K562 (cell line): ENCODE data around the gene IFRD1. TPM values are rescaled to one million over a fixed set of nuclear protein-coding genes. Genes with fewer than 3 reads are reported as not detected.

Experiments
- ATAC-seq: fragments of 200-7000 bp; cut with Tn5 transposase; 3 replicates; pipeline ENCODE4 v1.9.1; 2020; ENCODE audit warnings: moderate library complexity
- BruUV-seq: library from RNA; stranded (reverse); fragments of 400-500 nt; replicated peaks from 2 replicates; lab custom pipeline; 2021; lab: Mats Ljungman, UMichigan
- CTCF ChIA-PET: fragments of 300-600 bp; formaldehyde crosslinking; extraction: SDS; loops from one replicate; lab custom pipeline; 2021; ENCODE audit warnings: low intra/inter-chr PET ratio; lab: Yijun Ruan, JAX
- POLR2A ChIA-PET: fragments of 300-600, 350-650 bp; sonication (Branson Sonifier 250); formaldehyde crosslinking; extraction: SDS; loops from one replicate; lab custom pipeline; 2021; ENCODE audit warnings: antibody characterized with exemption, inconsistent platforms; lab: Yijun Ruan, JAX
- DNase-seq, 4 experiments: peaks; one replicate each; pipeline versions ENCODE4 v3.0.0 to v3.0.0-alpha.2; 2011 to 2018; ENCODE audit warnings: low spot score in 3 of 4, mixed read lengths in 3 of 4; ENCODE audit errors: extremely low read depth in 1 of 4
- FAIRE-seq: peaks from 2 replicates; lab custom pipeline; 2011; peaks lifted over from hg19 to GRCh38; lab: Jason Lieb, UNC
- H2AFZ ChIP-seq: 2 replicates; pipeline ENCODE4 v1.6.0; 2011; ENCODE audit warnings: low read depth, low read length, control low read depth, inconsistent platforms
- H3K27ac ChIP-seq: fragments of 200-600 bp; 3 replicates; pipeline ENCODE4 v1.8.0; 2011; ENCODE audit warnings: low read depth, mild to moderate bottlenecking, control low read depth, inconsistent platforms, low read length, moderate library complexity, mixed read lengths; ENCODE audit errors: extremely low read depth
- H3K27me3 ChIP-seq, 2 experiments: fragments of 300-600 bp in 1 of 2; 2 replicates in 1 of 2; 3 replicates in 1 of 2; pipeline versions ENCODE4 v1.6.0 to v1.8.0; 2011; ENCODE audit warnings: inconsistent platforms in 2 of 2, low read length in 2 of 2, mild to moderate bottlenecking in 1 of 2, mixed read lengths in 1 of 2, moderate library complexity in 1 of 2; ENCODE audit not compliant: control insufficient read depth in 2 of 2, insufficient read depth in 2 of 2
- H3K36me3 ChIP-seq: fragments of 300-600 bp; 3 replicates; pipeline ENCODE4 v1.8.0; 2011; ENCODE audit warnings: mild to moderate bottlenecking, low read length, inconsistent platforms; ENCODE audit not compliant: control insufficient read depth, insufficient read depth
- H3K4me1 ChIP-seq, 2 experiments: fragments of 200-600 bp in 1 of 2; replicated peaks in 1 of 2; 2 replicates in 1 of 2; 3 replicates in 1 of 2; pipeline versions ENCODE4 v1.5.1 to v1.8.0; 2011; ENCODE audit warnings: inconsistent platforms in 2 of 2, low read length in 2 of 2, mild to moderate bottlenecking in 1 of 2, mixed read lengths in 1 of 2, moderate library complexity in 1 of 2; ENCODE audit not compliant: control insufficient read depth in 2 of 2, insufficient read depth in 2 of 2
- H3K4me2 ChIP-seq: 2 replicates; pipeline ENCODE4 v1.6.1; 2011; ENCODE audit warnings: low read length, control low read depth, inconsistent platforms, mixed read lengths; ENCODE audit not compliant: insufficient read depth
- H3K4me3 ChIP-seq: fragments of 200-600 bp; sonication (generic), shearing (Covaris generic); 2 replicates; pipeline ENCODE4 v1.5.1; 2016; ENCODE audit warnings: control low read depth, inconsistent platforms
- H3K79me2 ChIP-seq: fragments of 200-600 bp; 3 replicates; pipeline ENCODE4 v1.8.0; 2011; ENCODE audit warnings: low read length, inconsistent platforms; ENCODE audit not compliant: control insufficient read depth, insufficient read depth
- H3K9ac ChIP-seq, 2 experiments: 2 replicates each; pipeline versions ENCODE4 v1.6.0 to v1.6.1; 2011; ENCODE audit warnings: low read depth in 2 of 2, low read length in 2 of 2, control low read depth in 1 of 2, inconsistent platforms in 1 of 2, mild to moderate bottlenecking in 1 of 2, mixed read lengths in 1 of 2; ENCODE audit not compliant: insufficient read depth in 1 of 2
- H3K9me1 ChIP-seq: one replicate; pipeline ENCODE4 v1.6.0; 2011; ENCODE audit warnings: inconsistent platforms, mild to moderate bottlenecking, low read length, moderate library complexity; ENCODE audit not compliant: control insufficient read depth, insufficient read depth
- H3K9me3 ChIP-seq: replicated peaks from 2 replicates; pipeline ENCODE4 v1.5.1; 2011; ENCODE audit warnings: low read depth, low read length, inconsistent platforms; ENCODE audit not compliant: control insufficient read depth, insufficient read depth
- H4K20me1 ChIP-seq: replicated peaks from 2 replicates; pipeline ENCODE4 v1.6.1; 2011; ENCODE audit warnings: low read length, inconsistent platforms, mixed read lengths; ENCODE audit not compliant: control insufficient read depth, insufficient read depth
- CEBPG ChIP-seq, 3 experiments: fragments of 200-800 bp in 1 of 3; sonication (Bioruptor generic) in 1 of 3; sonication (generic) in 1 of 3; formaldehyde crosslinking in 1 of 3; IDR thresholded peaks in 2 of 3; conservative IDR thresholded peaks in 1 of 3; 2 replicates each; pipeline versions ENCODE4 v1.6.1 to v1.8.0; 2016 to 2022; ENCODE audit warnings: missing compliant biosample characterization in 2 of 3, missing genetic modification characterization in 2 of 3, mild to moderate bottlenecking in 1 of 3, missing genetic modification reagents in 1 of 3
- CLOCK ChIP-seq: fragments of 250-450 bp; sonication (Bioruptor Pico); IDR thresholded peaks from 2 replicates; pipeline ENCODE4 v1.4.0; 2020; ENCODE audit warnings: mild to moderate bottlenecking, moderate library complexity, borderline replicate concordance
- GATA2 ChIP-seq: sonication (generic); formaldehyde crosslinking; IDR thresholded peaks from 2 replicates; pipeline ENCODE4 v1.4.0; 2020; ENCODE audit warnings: mild to moderate bottlenecking, missing genetic modification reagents
- GATAD2B ChIP-seq: fragments of 450-650 bp; IDR thresholded peaks from 2 replicates; pipeline ENCODE4 v1.6.1; 2017; ENCODE audit warnings: mild to moderate bottlenecking, borderline replicate concordance
- HLTF ChIP-seq: fragments of 450-650 bp; IDR thresholded peaks from 2 replicates; pipeline ENCODE4 v1.6.1; 2016
- MXI1 ChIP-seq: IDR thresholded peaks from 2 replicates; pipeline ENCODE4 v1.6.1; 2011; ENCODE audit warnings: low read depth, mild to moderate bottlenecking, improper control_type of control experiment, low read length
- PCBP1 ChIP-seq: fragments of 200-400 bp; formaldehyde crosslinking; IDR thresholded peaks from 2 replicates; pipeline ENCODE4 v1.6.1; 2018; ENCODE audit warnings: mild to moderate bottlenecking, low read depth, low read length; ENCODE audit not compliant: poor library complexity, severe bottlenecking
- PHF21A ChIP-seq: fragments of 450-650 bp; IDR thresholded peaks from 2 replicates; pipeline ENCODE4 v1.6.1; 2017; ENCODE audit warnings: low read depth, borderline replicate concordance
- RBM34 ChIP-seq: fragments of 200-400 bp; formaldehyde crosslinking; IDR thresholded peaks from 2 replicates; pipeline ENCODE4 v1.6.1; 2018; ENCODE audit warnings: low read length, borderline replicate concordance; ENCODE audit not compliant: insufficient read depth
- RFX7 ChIP-seq: fragments of 250-450 bp; sonication (Bioruptor Pico); IDR thresholded peaks from 2 replicates; pipeline ENCODE4 v1.5.1; 2021; ENCODE audit warnings: mild to moderate bottlenecking
- TARDBP ChIP-seq: fragments of 450-650 bp; IDR thresholded peaks from 2 replicates; pipeline ENCODE4 v1.6.1; 2016
- YY1 ChIP-seq, 3 experiments: IDR thresholded peaks; 2 replicates each; pipeline ENCODE4 v1.6.1; 2011; ENCODE audit warnings: low read length in 2 of 3, mild to moderate bottlenecking in 2 of 3, moderate library complexity in 2 of 3, borderline replicate concordance in 1 of 3, control low read depth in 1 of 3, low read depth in 1 of 3; ENCODE audit not compliant: insufficient read depth in 3 of 3, insufficient replicate concordance in 2 of 3, control insufficient read depth in 1 of 3, insufficient read length in 1 of 3; ENCODE audit errors: extremely low read depth in 1 of 3
- ZBTB33 ChIP-seq: sonication (generic); formaldehyde crosslinking; IDR thresholded peaks from 2 replicates; pipeline ENCODE4 v1.8.1; 2023; ENCODE audit warnings: mild to moderate bottlenecking, missing genetic modification reagents
- ZFP1 ChIP-seq: fragments of 450-650 bp; formaldehyde crosslinking; IDR thresholded peaks from 2 replicates; pipeline ENCODE4 v1.4.0; 2020; ENCODE audit warnings: mild to moderate bottlenecking, mixed read lengths
- ZFP30 ChIP-seq: fragments of 250-450 bp; sonication (Bioruptor Pico); IDR thresholded peaks from 2 replicates; pipeline ENCODE4 v1.8.0; 2022; ENCODE audit warnings: moderate library complexity, mild to moderate bottlenecking, inconsistent platforms, borderline replicate concordance
- ZNF699 ChIP-seq: fragments of 250-450 bp; sonication (Bioruptor Pico); IDR thresholded peaks from 2 replicates; pipeline ENCODE4 v1.8.0; 2021; ENCODE audit warnings: mild to moderate bottlenecking, moderate library complexity; ENCODE audit not compliant: insufficient replicate concordance
- WGBS: fragments of 100-300 bp; shearing (Covaris generic); methylation state at CpG from one replicate; pipeline ENCODE4 v1.1.6; 2016; ENCODE audit warnings: low coverage, mixed read lengths; ENCODE audit not compliant: insufficient coverage; ENCODE audit errors: missing lambda C conversion rate; 5-methylcytosine and 5-hydroxymethylcytosine counted together
- in situ Hi-C: fragments of 300-500 bp; cut with MboI; formaldehyde crosslinking; loops from 4 replicates; pipeline ENCODE4 v1.15.0; 2018; ENCODE audit warnings: inconsistent platforms, mixed read lengths
- intact Hi-C: fragments of 100-400 bp; cut with micrococcal nuclease; formaldehyde crosslinking; loops from 2 replicates; pipeline ENCODE4 v1.14.2; 2022
- polyA plus RNA-seq, 8 experiments: library from polyadenylated mRNA; depleted of rRNA in 4 of 8; stranded (reverse) in 5 of 8; unstranded in 3 of 8; fragments of >200 nt; fragmentation: Nextera tagmentation in 2 of 8; fragmentation: Illumina TruSeq in 1 of 8; extraction: Ambion mirVana in 2 of 8; extraction: Trizol in 1 of 8; gene quantifications; 2 replicates each; pipeline versions ENCODE4 v1.2.1 to v1.2.3, GENCODE V29; 2011 to 2014; ENCODE audit warnings: inconsistent platforms in 1 of 8, missing spikeins in 1 of 8
- total RNA-seq, 7 experiments: library from RNA; depleted of rRNA in 6 of 7; stranded (reverse); fragments of >200 nt in 6 of 7; fragmentation: Illumina TruSeq in 2 of 7; extraction: Trizol in 2 of 7; gene quantifications; 2 replicates each; pipeline versions ENCODE4 v1.2.1 to v1.2.3, GENCODE V29; 2011 to 2021; ENCODE audit warnings: low replicate concordance in 1 of 7

Gene IFRD1
- total and polyA plus RNA-seq, 9 of the 15 experiments (the other 6 are each of a cell fraction or from before 2014, with no cell fraction given) = 27.6 to 81.8 (median 68.1) TPM

GRCh38 chr7:112404321-112404720, 45.9 kb upstream of the IFRD1 start (continued):
- TF ChIP-seq CEBPG (CRISPR knock-in tag; IDR thresholded peaks at IDR 0.05) (no peak), CEBPG (tag; conservative IDR thresholded peaks at IDR 0.05 in 1 of 2, IDR thresholded peaks at IDR 0.05 in 1 of 2) (peak; percentile 30 to 89; a peak in 2 of 4 replicates), TARDBP (no peak), RFX7 (CRISPR knock-in tag) (no peak)
- TF ChIP-seq, all 486 proteins: peak for 2

- Histone ChIP-seq H3K36me3 (no peaks in the 10 kb centered on the region), H3K27me3 (peaks cover 9 to 22% of the 10 kb centered on the region in 2 experiments), H3K79me2 (no peaks in the 10 kb centered on the region), H3K27ac (no peak overlapping the region), H3K4me2 (no peak overlapping the region), H2AFZ (no peak overlapping the region), H3K9ac (no peak overlapping the region), H3K4me3 (no peak overlapping the region), H3K9me3 (no peaks in the 10 kb centered on the region), H3K9me1 (no peaks in the 10 kb centered on the region), H3K4me1 (no peaks in the 10 kb centered on the region), H4K20me1 (no peaks in the 10 kb centered on the region)
- no TSS peak for BruUV-seq
- intact Hi-C loops (no loop called here), in situ Hi-C loops (no loop called here)
- 0% methylated on average over 1 of the region's 1 CpG for WGBS
- ATAC-seq (no peak), FAIRE-seq (no peak), DNase-seq (no peak)
- CTCF ChIA-PET = no interaction called here
- POLR2A ChIA-PET = no interaction called here
- TF ChIP-seq ZFP1 (CRISPR knock-in tag) = no peak
- no peak for TF ChIP-seq CLOCK (CRISPR knock-in tag)
- TF ChIP-seq MXI1 = no peak
- TF ChIP-seq RFX7 (CRISPR knock-in tag) = no peak
- no peak for TF ChIP-seq ZFP30
- TF ChIP-seq PHF21A = no peak
- TF ChIP-seq YY1 (IDR thresholded peaks at IDR 0.05; ENCODE audit: borderline replicate concordance in 1 of 3, control insufficient read depth in 1 of 3, extremely low read depth in 1 of 3, insufficient read depth in 3 of 3, insufficient read length in 1 of 3, insufficient replicate concordance in 2 of 3, low read depth in 1 of 3, low read length in 2 of 3) = no peak
- TF ChIP-seq ZNF699 (CRISPR knock-in tag) = no peak
- no peak for TF ChIP-seq GATA2 (CRISPR knock-in tag)
- no peak for TF ChIP-seq ZBTB33 (CRISPR knock-in tag)
- no peak for TF ChIP-seq HLTF
- no peak for TF ChIP-seq PCBP1
- no peak for TF ChIP-seq GATAD2B
- TF ChIP-seq RBM34 = no peak
Observed at GRCh38 chr7:112405286-112405685, 45.0 kb upstream of the IFRD1 start.
